Measurements from ENCODE around the gene BBS9.

BBS9 gene

DNA sequence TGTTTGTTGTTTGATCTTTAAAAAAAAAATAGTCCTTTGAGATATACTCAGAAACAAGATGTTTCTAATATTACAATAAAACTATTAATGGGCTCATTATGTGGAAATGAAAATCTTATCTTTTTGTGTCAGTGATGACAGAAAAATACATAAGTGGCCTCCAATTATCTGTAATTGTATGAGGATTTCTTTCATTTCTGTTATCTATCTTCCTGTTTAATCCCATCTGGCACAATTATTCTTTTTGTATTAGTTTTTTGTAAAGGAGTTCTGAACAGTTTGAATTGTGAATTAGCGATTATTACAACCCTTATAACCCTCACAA lies 270.8 kb downstream of the BBS9 start:
- H3K27me3 ChIP-seq (ENCODE audit: low read length): no peaks in the 10 kb centered on the region
- no peak overlapping the region for H3K4me2 ChIP-seq (ENCODE audit: low read depth, low read length, poor library complexity, severe bottlenecking)
- H3K36me3 ChIP-seq (ENCODE audit: low read length): no peaks in the 10 kb centered on the region
- H3K9ac ChIP-seq (ENCODE audit: low read length): no peak overlapping the region
- no peaks in the 10 kb centered on the region for H4K20me1 ChIP-seq (ENCODE audit: low read depth, low read length)
- H3K9me3 ChIP-seq (ENCODE audit: insufficient read depth, low read length): no peaks in the 10 kb centered on the region
- no peaks in the 10 kb centered on the region for H3K79me2 ChIP-seq (ENCODE audit: insufficient read depth, low read length)
- no peak overlapping the region for H3K4me3 ChIP-seq (ENCODE audit: insufficient read depth, low read length, poor library complexity, severe bottlenecking)
- TF ChIP-seq EZH2phosphoT487 (conservative IDR thresholded peaks at IDR 0.05; ENCODE audit: low read length): no peak
- TF ChIP-seq, protein P1, sequence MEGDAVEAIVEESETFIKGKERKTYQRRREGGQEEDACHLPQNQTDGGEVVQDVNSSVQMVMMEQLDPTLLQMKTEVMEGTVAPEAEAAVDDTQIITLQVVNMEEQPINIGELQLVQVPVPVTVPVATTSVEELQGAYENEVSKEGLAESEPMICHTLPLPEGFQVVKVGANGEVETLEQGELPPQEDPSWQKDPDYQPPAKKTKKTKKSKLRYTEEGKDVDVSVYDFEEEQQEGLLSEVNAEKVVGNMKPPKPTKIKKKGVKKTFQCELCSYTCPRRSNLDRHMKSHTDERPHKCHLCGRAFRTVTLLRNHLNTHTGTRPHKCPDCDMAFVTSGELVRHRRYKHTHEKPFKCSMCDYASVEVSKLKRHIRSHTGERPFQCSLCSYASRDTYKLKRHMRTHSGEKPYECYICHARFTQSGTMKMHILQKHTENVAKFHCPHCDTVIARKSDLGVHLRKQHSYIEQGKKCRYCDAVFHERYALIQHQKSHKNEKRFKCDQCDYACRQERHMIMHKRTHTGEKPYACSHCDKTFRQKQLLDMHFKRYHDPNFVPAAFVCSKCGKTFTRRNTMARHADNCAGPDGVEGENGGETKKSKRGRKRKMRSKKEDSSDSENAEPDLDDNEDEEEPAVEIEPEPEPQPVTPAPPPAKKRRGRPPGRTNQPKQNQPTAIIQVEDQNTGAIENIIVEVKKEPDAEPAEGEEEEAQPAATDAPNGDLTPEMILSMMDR (IDR thresholded peaks at IDR 0.05; ENCODE audit: insufficient read depth, low read length, poor library complexity, severe bottlenecking): no peak
- no peaks in the 10 kb centered on the region for H3F3A ChIP-seq (ENCODE audit: insufficient read depth)
- no peak overlapping the region for H3K27ac ChIP-seq (ENCODE audit: low read depth, low read length)
- no peaks in the 10 kb centered on the region for H3K9me2 ChIP-seq (replicated peaks; ENCODE audit: insufficient read depth, low read length)
- H2AFZ ChIP-seq (ENCODE audit: low read depth, low read length, severe bottlenecking): no peak overlapping the region

DNA sequence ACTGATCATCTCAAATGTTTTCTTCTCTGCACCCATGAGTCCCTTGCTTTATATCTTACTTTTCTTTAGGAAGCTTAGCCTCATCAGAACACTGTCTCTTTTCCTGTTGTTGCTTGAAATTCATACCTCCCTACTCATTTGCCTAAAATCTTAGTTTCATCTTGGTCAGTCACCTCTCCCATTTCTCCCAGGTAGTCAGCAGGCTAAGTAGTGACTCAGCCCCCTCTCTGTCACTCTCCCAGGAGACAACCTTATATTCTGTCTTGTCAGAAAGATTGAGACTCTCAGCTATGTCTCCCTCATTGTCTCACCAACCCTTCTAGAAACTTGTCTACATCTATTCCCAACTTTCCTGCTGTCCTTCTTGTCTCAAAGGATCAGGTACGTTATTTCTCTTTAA lies 280.9 kb downstream of the BBS9 start:
- Histone ChIP-seq H3K79me2 (ENCODE audit: insufficient read depth, low read length) (no peaks in the 10 kb centered on the region), H3K9ac (ENCODE audit: low read length) (no peak overlapping the region), H3K27ac (ENCODE audit: low read depth, low read length) (no peak overlapping the region), H3K9me3 (ENCODE audit: insufficient read depth, low read length) (no peaks in the 10 kb centered on the region), H3K4me2 (ENCODE audit: low read depth, low read length, poor library complexity, severe bottlenecking) (no peak overlapping the region), H3K4me3 (ENCODE audit: insufficient read depth, low read length, poor library complexity, severe bottlenecking) (no peak overlapping the region), H3K27me3 (ENCODE audit: low read length) (no peaks in the 10 kb centered on the region), H3F3A (ENCODE audit: insufficient read depth) (no peaks in the 10 kb centered on the region), H4K20me1 (ENCODE audit: low read depth, low read length) (no peaks in the 10 kb centered on the region), H2AFZ (ENCODE audit: low read depth, low read length, severe bottlenecking) (no peak overlapping the region), H3K9me2 (replicated peaks; ENCODE audit: insufficient read depth, low read length) (no peaks in the 10 kb centered on the region), H3K36me3 (ENCODE audit: low read length) (no peaks in the 10 kb centered on the region)
- TF ChIP-seq, protein P1 (IDR thresholded peaks at IDR 0.05; ENCODE audit: insufficient read depth, low read length, poor library complexity, severe bottlenecking): no peak
- no peak for TF ChIP-seq EZH2phosphoT487 (conservative IDR thresholded peaks at IDR 0.05; ENCODE audit: low read length)

DNA sequence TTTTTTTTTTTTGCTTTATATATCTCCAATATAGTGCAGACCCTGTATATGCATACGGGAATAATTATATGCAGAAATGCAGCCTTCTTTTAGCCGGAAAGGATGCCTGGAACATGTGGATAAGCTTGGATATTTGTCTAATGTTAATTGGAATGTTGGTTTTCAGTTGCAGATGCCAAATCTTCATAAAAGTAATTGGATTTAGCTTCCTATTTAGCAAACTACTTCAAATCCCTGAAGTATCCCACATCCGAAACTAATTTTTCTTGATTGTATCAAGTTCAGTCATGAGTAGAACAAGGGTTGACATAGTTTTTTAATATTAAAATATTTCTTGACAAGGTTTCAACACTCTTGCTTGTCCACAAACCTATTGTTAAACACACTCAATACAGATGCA lies 281.7 kb downstream of the BBS9 start:
- Histone ChIP-seq H3K9ac (ENCODE audit: low read length) (no peak overlapping the region), H3K4me2 (ENCODE audit: low read depth, low read length, poor library complexity, severe bottlenecking) (no peak overlapping the region), H3K9me3 (ENCODE audit: insufficient read depth, low read length) (no peaks in the 10 kb centered on the region), H3K36me3 (ENCODE audit: low read length) (no peaks in the 10 kb centered on the region), H3F3A (ENCODE audit: insufficient read depth) (no peaks in the 10 kb centered on the region), H3K27ac (ENCODE audit: low read depth, low read length) (no peak overlapping the region), H2AFZ (ENCODE audit: low read depth, low read length, severe bottlenecking) (no peak overlapping the region), H3K27me3 (ENCODE audit: low read length) (no peaks in the 10 kb centered on the region), H3K9me2 (replicated peaks; ENCODE audit: insufficient read depth, low read length) (no peaks in the 10 kb centered on the region), H4K20me1 (ENCODE audit: low read depth, low read length) (no peaks in the 10 kb centered on the region), H3K79me2 (ENCODE audit: insufficient read depth, low read length) (no peaks in the 10 kb centered on the region), H3K4me3 (ENCODE audit: insufficient read depth, low read length, poor library complexity, severe bottlenecking) (no peak overlapping the region)
- TF ChIP-seq EZH2phosphoT487 (conservative IDR thresholded peaks at IDR 0.05; ENCODE audit: low read length): no peak
- TF ChIP-seq, protein P1 (IDR thresholded peaks at IDR 0.05; ENCODE audit: insufficient read depth, low read length, poor library complexity, severe bottlenecking): no peak

DNA sequence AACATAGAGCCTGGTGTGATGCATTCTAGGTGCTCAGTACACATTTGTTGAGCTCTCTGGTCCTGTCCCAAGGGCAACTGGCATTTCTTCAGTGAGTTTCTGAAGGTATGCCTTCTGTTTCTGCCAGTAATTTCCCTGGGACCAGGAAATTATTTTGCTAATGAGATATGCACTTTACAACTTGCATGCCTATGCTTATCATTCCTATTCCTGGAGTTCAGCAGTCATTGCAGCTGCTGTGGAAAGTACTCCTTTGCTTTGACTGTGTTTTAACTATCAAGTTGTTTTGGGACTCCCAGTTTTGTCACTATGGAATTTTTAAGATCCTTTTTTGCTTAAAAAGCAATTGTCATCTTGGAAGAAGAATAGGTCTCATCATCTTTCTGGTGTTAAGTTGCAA lies 283.0 kb downstream of the BBS9 start:
- Histone ChIP-seq H3F3A (ENCODE audit: insufficient read depth) (no peaks in the 10 kb centered on the region), H3K27ac (ENCODE audit: low read depth, low read length) (no peak overlapping the region), H3K4me2 (ENCODE audit: low read depth, low read length, poor library complexity, severe bottlenecking) (no peak overlapping the region), H3K4me3 (ENCODE audit: insufficient read depth, low read length, poor library complexity, severe bottlenecking) (no peak overlapping the region), H4K20me1 (ENCODE audit: low read depth, low read length) (no peaks in the 10 kb centered on the region), H3K79me2 (ENCODE audit: insufficient read depth, low read length) (no peaks in the 10 kb centered on the region), H3K9me3 (ENCODE audit: insufficient read depth, low read length) (no peaks in the 10 kb centered on the region), H3K9me2 (replicated peaks; ENCODE audit: insufficient read depth, low read length) (no peaks in the 10 kb centered on the region), H3K27me3 (ENCODE audit: low read length) (no peaks in the 10 kb centered on the region), H3K9ac (ENCODE audit: low read length) (no peak overlapping the region), H3K36me3 (ENCODE audit: low read length) (no peaks in the 10 kb centered on the region), H2AFZ (ENCODE audit: low read depth, low read length, severe bottlenecking) (no peak overlapping the region)
- TF ChIP-seq EZH2phosphoT487 (conservative IDR thresholded peaks at IDR 0.05; ENCODE audit: low read length): no peak
- TF ChIP-seq, protein P1 (IDR thresholded peaks at IDR 0.05; ENCODE audit: insufficient read depth, low read length, poor library complexity, severe bottlenecking): no peak

Measured in SU-DHL-6 (cell line).